Central memory CD8-positive, alpha-beta T cell (primary cell): ENCODE results near the gene RASGRF2.

Experiments
- ATAC-seq: fragments of 150-1000 bp; cut with Tn5 transposase; replicated peaks from 2 replicates; pipeline ENCODE4 v1.10.0; 2022; ENCODE audit warnings: mild to moderate bottlenecking, moderate FRiP score, moderate number of reproducible peaks; ENCODE audit not compliant: poor library complexity, severe bottlenecking; ENCODE audit errors: extremely low read depth
- DNase-seq, 2 donors: peaks; one replicate each; pipeline ENCODE4 v3.0.0; 2021; ENCODE audit warnings: low spot score in 2 of 2
- H3K27ac Mint-ChIP-seq: one replicate; pipeline ENCODE4 v1.8.0; 2022; ENCODE audit warnings: low read depth, mild to moderate bottlenecking, moderate library complexity, mixed read lengths
- H3K27me3 Mint-ChIP-seq: one replicate; pipeline ENCODE4 v1.8.0; 2022; ENCODE audit warnings: mixed read lengths
- H3K36me3 Mint-ChIP-seq: one replicate; pipeline ENCODE4 v1.8.0; 2022; ENCODE audit warnings: mild to moderate bottlenecking, moderate library complexity, mixed read lengths; ENCODE audit not compliant: insufficient read depth
- H3K4me1 Mint-ChIP-seq: one replicate; pipeline ENCODE4 v1.8.0; 2022; ENCODE audit warnings: mixed read lengths
- H3K4me3 Mint-ChIP-seq: one replicate; pipeline ENCODE4 v1.8.0; 2022; ENCODE audit warnings: mild to moderate bottlenecking, moderate library complexity, mixed read lengths
- H3K9me3 Mint-ChIP-seq: one replicate; pipeline ENCODE4 v1.8.0; 2022; ENCODE audit warnings: mixed read lengths

RASGRF2 gene

DNA sequence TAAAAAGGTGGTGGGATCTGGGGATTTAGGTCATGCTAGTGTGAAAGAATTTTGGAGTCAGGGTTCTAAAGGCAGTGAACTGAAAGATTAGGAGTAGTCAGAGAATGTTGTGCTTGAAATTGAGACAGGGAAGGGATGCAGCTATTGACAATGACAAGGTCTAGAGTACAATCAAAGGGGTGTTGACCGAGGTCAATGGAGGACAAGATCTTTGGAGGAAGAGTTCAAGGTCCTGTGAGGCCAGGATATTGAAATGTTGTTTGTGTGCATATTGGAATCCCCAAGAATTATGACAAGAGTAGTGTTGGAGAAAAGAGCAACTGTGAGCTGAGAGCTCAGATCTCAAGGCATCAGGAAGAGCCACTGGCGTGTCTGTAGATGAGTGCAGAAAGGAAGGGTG is 116.9 kb downstream of the RASGRF2 start:
- ATAC-seq, result no peak
- H3K4me1 Mint-ChIP-seq, result no peaks in the 10 kb centered on the region

DNA sequence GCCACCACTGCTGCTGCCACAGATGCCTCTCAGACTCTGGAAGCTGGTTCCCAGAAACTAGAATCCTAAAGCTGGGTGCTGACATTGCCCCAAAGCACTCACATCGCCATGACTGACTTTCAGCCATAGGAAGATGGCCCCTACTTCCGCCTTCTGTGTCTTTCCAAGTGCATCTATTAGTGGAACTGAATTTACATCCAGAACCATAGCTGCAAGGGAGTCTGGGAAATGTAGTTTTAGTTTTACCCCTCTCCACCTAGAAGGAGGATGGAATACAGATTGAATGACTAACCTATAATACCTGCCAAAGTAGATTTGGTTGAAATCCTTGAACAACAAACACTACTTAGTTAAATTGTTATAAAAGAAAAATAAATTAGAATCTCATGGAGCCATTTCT is 118.8 kb downstream of the RASGRF2 start:
- Mint-ChIP-seq H3K27me3 (no peaks in the 10 kb centered on the region), H3K36me3 (peaks cover 5% of the 10 kb centered on the region), H3K4me3 (no peak overlapping the region), H3K4me1 (no peaks in the 10 kb centered on the region), H3K9me3 (no peaks in the 10 kb centered on the region), H3K27ac (no peak overlapping the region)
- no peak for ATAC-seq
- DNase-seq, result no peak

More for the DNA sequence above, 116.9 kb downstream of the RASGRF2 start:
- no peak for DNase-seq
- Mint-ChIP-seq H3K27me3 (no peaks in the 10 kb centered on the region), H3K27ac (no peak overlapping the region), H3K4me3 (no peak overlapping the region), H3K36me3 (peaks cover 8% of the 10 kb centered on the region), H3K9me3 (no peaks in the 10 kb centered on the region)

DNA sequence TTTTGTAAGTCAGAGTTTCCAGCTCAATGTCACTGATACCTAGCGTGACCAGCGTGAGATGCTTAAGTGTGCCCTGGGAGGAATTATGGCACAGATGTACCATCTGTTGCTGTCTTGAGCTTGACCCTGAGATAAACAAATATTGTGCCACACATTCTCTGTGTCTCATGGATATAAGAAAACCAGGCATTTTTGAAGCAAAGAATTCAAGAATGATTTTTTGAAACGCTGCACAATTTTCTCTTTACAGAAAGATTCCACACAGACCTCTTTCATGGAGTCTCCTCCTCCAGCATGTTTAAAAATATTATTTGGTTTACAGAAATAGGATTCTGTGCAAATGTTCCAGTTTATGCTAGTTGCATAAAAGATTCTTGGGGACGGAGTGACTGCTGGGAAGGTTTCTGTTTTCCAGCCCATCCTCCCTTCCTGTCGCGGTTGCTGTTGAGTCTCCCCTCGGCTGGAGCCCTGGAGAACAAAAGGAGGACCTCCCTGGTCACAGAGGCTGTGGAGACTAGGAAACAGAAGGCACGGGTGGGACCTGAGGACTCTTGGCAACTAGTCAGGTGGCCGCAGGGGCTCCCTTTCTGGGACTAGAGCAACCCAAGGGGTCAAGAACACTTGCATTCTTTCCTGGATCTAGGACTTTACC is 120.8 kb downstream of the RASGRF2 start:
- Mint-ChIP-seq H3K36me3 (peaks cover 6% of the 10 kb centered on the region), H3K4me1 (no peaks in the 10 kb centered on the region), H3K9me3 (no peaks in the 10 kb centered on the region), H3K27ac (no peak overlapping the region), H3K4me3 (no peak overlapping the region), H3K27me3 (no peaks in the 10 kb centered on the region)
- ATAC-seq (no peak), DNase-seq (no peak)

DNA sequence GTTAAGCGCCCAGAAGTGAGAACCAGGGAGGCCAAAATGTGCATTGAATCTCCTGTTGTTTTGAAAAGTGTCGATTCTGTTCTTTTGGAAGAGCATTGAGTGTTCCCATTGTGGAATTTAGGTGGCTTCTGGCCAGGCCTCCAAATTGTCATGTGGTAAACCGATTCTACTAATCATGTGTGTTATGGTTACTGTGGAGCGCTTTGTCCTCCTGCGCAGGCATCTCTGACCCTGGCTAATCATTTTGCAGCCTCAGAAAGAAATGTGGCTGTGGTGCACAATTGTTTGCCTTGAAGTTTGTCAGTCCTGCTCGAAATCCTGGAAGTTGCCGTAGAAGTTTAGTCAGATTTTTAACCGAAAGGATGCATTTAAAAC is 121.3 kb downstream of the RASGRF2 start:
- Mint-ChIP-seq H3K36me3 (peaks cover 6% of the 10 kb centered on the region), H3K4me1 (no peaks in the 10 kb centered on the region), H3K9me3 (no peaks in the 10 kb centered on the region), H3K4me3 (no peak overlapping the region), H3K27ac (no peak overlapping the region), H3K27me3 (no peaks in the 10 kb centered on the region)
- DNase-seq, result no peak
- no peak for ATAC-seq

DNA sequence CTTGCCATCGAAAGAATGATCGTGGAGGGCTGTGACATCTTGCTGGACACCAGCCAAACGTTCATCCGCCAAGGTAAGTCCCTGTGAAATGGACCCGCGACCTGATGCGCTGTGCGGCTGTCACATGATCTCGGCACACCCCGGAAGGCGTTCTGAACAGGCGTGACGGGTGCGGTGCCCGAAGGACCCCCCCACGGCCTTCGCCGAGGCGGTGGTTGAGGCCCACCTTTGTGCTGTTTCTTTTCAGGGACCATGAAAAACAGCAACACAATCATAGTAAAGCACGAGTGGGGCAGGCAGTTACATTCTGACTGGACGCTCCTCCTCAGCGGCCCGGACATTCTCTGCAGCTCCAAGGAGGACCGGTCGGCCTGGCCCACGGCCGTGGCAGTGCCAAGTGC is 126.7 kb downstream of the RASGRF2 start:
- Mint-ChIP-seq H3K27ac (no peak overlapping the region), H3K4me3 (no peak overlapping the region), H3K27me3 (peaks cover 9% of the 10 kb centered on the region), H3K4me1 (no peaks in the 10 kb centered on the region), H3K36me3 (peaks cover 14% of the 10 kb centered on the region), H3K9me3 (no peaks in the 10 kb centered on the region)
- no peak for DNase-seq
- no peak for ATAC-seq

DNA sequence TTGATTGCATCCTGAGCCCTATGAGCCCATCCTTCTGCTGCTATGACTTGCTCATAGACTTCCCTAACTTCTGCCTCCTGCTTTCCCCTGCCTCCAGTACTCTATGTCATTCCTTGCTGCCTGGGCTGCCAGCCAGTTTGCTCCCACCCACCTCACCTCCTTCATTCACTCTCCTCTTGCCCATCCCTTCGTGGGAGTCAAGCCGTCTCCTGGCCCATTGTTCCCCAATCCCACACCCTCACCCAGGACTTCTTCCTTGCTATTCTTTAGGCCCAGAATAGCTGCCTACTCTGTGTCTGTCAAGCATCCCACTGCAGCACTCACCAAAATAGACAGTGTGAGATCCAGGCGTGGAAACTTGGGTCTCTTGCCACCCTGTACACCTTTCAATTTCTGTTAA is 131.0 kb downstream of the RASGRF2 start:
- H3K36me3 Mint-ChIP-seq, result peaks cover 13% of the 10 kb centered on the region
- no peaks in the 10 kb centered on the region for H3K9me3 Mint-ChIP-seq
- H3K27ac Mint-ChIP-seq, result no peak overlapping the region
- ATAC-seq, result no peak
- peaks cover 9% of the 10 kb centered on the region for H3K27me3 Mint-ChIP-seq
- no peak overlapping the region for H3K4me3 Mint-ChIP-seq
- H3K4me1 Mint-ChIP-seq, result no peaks in the 10 kb centered on the region
- DNase-seq, result no peak

DNA sequence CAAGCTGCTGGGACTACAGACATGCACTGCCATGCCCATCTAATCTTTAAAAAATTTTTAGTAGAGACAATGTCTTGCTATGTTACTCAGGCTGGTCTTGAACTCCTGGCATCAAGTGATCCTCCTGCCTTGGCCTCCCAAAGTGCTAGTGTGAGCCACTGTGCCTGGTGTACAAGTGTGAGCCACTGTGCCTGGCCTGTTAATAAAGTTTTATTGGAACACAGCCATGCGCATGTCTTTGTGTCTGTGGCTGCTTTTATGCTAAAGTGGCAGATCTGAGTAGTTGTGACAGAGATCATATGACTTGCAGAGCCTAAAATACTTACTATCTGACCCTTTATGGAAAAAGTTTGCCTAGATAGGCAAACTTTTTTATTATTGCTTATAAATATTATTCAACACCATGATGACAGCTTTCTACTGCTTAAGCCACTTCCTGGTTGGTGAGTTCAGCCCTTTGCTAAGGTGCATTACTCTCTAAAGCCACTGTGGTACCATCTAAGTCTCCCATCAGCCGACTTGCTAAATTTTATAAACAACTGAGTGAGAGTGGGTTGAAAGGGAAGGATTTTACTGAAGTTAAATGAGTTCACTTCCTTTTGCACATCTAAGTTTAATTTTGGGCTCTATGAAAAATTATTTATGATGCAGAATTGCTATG is 133.5 kb downstream of the RASGRF2 start:
- H3K36me3 Mint-ChIP-seq, result peaks cover 6% of the 10 kb centered on the region
- peaks cover under 1% of the 10 kb centered on the region for H3K27me3 Mint-ChIP-seq
- H3K4me1 Mint-ChIP-seq, result no peaks in the 10 kb centered on the region
- no peak for ATAC-seq
- no peaks in the 10 kb centered on the region for H3K9me3 Mint-ChIP-seq
- no peak overlapping the region for H3K4me3 Mint-ChIP-seq
- no peak overlapping the region for H3K27ac Mint-ChIP-seq
- DNase-seq, result no peak

DNA sequence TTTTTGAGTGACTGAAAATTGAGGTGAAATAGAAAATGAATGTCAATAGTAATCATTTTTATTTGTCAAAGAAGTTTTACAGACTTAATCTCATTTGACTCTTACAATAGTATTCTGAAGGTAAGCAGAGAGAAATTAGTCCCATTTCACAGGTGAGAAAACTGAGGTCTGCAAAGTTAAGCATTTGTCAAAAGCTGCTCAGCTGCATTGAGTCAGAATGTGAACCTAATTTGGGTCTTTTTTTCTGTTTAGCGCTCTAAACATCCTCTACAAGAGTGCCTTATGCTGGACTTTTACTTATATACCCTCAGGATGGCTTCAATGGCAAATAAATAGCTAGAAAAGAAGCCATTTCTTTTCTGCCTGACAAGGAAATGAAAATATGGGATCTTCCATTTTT is 135.7 kb downstream of the RASGRF2 start:
- no peaks in the 10 kb centered on the region for H3K9me3 Mint-ChIP-seq
- no peak overlapping the region for H3K27ac Mint-ChIP-seq
- no peak overlapping the region for H3K4me3 Mint-ChIP-seq
- H3K4me1 Mint-ChIP-seq, result no peaks in the 10 kb centered on the region
- H3K27me3 Mint-ChIP-seq, result no peaks in the 10 kb centered on the region
- DNase-seq, result no peak
- peaks cover 6% of the 10 kb centered on the region for H3K36me3 Mint-ChIP-seq
- no peak for ATAC-seq

DNA sequence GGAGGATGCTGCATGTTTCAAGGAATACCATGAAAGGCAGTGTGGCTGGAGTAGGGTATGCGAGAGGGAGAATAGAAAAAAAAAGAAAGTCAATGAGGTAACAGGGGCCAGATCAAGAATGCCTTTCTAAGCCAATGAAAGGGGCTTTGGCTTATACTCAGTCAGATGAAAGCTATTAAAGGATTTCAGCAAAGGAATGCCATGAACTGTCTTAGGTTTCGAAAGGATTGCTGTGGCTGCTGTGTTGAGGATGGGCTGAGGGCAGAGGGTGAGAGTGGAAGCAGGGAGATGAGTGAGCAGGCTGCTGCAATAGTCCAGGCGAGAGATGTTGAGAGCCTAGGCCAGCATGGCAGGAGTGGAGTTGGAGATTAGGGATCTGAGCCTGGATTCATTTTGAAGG is 137.6 kb downstream of the RASGRF2 start:
- H3K27ac Mint-ChIP-seq, result no peak overlapping the region
- H3K36me3 Mint-ChIP-seq, result peaks cover 4% of the 10 kb centered on the region
- no peak overlapping the region for H3K4me3 Mint-ChIP-seq
- no peak for DNase-seq
- no peaks in the 10 kb centered on the region for H3K4me1 Mint-ChIP-seq
- H3K9me3 Mint-ChIP-seq, result no peaks in the 10 kb centered on the region
- ATAC-seq, result no peak
- no peaks in the 10 kb centered on the region for H3K27me3 Mint-ChIP-seq

DNA sequence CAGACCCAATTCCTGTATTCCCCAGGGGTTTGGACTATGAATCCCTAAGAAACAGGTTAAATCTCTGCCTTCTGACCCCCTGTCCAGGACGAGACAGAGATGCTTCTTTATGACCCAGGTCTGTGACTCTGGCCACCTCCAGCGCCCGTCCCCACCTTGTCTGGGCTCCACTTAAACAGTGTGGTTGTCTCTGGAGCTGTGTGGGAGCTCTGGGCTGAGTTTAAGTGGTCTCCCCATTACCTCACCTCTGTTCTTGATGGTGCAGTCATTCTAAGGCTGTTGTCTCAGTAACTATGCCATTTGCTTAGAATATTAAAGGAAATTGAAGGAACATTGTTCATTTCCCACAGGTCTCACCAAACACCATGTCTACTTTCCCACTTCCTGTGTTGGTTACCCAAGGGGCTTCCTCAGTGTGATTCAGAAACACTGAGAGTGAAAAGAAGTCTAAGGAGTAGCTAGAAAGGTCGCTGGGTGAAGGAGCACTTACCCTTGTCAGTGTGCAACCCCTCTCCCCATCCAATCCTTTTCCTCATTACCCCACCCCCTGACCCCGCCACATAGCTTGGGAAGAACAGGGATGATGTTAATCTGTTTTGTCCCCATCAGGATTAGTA is 145.2 kb downstream of the RASGRF2 start:
- peaks cover 23% of the 10 kb centered on the region for H3K4me1 Mint-ChIP-seq
- ATAC-seq, result no peak

DNA sequence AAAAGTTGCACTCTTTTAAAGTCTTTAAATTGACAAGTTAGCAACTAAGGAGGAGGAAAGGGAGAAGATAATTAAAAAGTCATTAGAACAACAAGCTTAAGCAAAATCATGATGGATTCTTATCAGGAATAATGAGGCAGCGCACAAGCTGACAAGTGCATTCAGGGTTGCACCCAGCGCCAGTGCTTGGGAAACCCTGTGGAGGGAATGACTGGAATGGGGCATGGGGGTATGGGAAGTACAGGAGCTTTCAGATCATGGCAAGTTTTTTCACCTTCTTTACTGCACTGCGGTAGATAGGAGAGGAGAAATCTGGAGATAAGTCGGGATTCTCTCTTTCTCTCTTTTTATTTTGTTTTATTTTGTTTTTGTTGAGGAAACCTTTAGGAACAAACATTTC is 155.1 kb downstream of the RASGRF2 start:
- Mint-ChIP-seq H3K27me3 (peaks cover 6% of the 10 kb centered on the region), H3K4me3 (no peak overlapping the region), H3K27ac (no peak overlapping the region), H3K9me3 (no peaks in the 10 kb centered on the region), H3K36me3 (peaks cover 10% of the 10 kb centered on the region), H3K4me1 (no peaks in the 10 kb centered on the region)
- ATAC-seq (no peak), DNase-seq (no peak)

More for the DNA sequence above, 145.2 kb downstream of the RASGRF2 start:
- no peak overlapping the region for H3K27ac Mint-ChIP-seq
- H3K36me3 Mint-ChIP-seq, result no peaks in the 10 kb centered on the region
- no peak overlapping the region for H3K4me3 Mint-ChIP-seq
- H3K9me3 Mint-ChIP-seq, result no peaks in the 10 kb centered on the region
- H3K27me3 Mint-ChIP-seq, result no peaks in the 10 kb centered on the region
- no peak for DNase-seq

DNA sequence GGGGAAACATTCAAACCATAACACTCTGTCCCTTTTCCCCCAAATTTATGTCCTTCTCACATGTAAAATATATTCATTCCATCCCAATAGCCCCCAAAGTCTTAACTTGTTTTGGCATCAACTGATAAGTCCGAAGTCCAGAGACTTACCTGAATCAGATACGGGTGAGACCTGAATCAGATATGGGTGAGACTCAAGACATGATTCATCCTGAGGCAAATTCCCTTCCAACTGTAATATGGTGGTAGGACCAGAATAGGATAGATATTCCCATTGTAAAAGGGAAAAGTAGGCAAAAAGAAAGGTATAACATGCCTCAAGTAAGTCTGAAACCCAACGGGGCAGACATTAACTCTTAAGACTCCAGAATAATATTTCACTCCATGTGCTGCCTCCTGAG is 157.4 kb downstream of the RASGRF2 start:
- Mint-ChIP-seq H3K36me3 (peaks cover 18% of the 10 kb centered on the region), H3K27ac (no peak overlapping the region)
- ATAC-seq, result no peak

DNA sequence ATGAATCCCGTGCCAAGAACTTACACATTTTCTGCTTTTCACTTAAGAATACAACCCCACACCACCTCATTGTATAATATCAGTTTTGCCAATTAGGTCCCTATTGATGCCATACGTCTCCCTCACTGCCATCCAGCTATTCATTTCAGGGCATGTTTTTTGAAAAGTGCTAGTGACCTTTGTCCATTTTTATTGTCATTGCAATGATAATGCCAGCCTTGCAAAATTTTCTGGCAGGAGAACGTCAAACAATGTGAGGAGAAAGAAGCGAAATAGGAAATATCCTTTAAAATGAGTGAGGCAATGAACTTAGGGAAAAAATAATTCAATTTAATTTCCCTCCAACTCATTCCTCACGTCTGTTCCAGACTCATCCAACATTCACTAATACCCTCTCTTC is 161.1 kb downstream of the RASGRF2 start:
- ATAC-seq, result no peak
- Mint-ChIP-seq H3K4me3 (no peak overlapping the region), H3K9me3 (no peaks in the 10 kb centered on the region), H3K4me1 (no peaks in the 10 kb centered on the region), H3K27ac (no peak overlapping the region), H3K36me3 (peaks cover 13% of the 10 kb centered on the region), H3K27me3 (no peaks in the 10 kb centered on the region)
- no peak for DNase-seq

More for the DNA sequence above, 157.4 kb downstream of the RASGRF2 start:
- no peak overlapping the region for H3K4me3 Mint-ChIP-seq
- no peaks in the 10 kb centered on the region for H3K9me3 Mint-ChIP-seq
- peaks cover 6% of the 10 kb centered on the region for H3K27me3 Mint-ChIP-seq
- no peak for DNase-seq
- H3K4me1 Mint-ChIP-seq, result no peaks in the 10 kb centered on the region
